IPS-20b (cell line): Measurements from ENCODE around the gene APBA2.

Source experiments
- H3K27ac ChIP-seq: one replicate; pipeline ENCODE4 v1.5.1; 2013; ENCODE audit warnings: low read length
- H3K27me3 ChIP-seq: 2 replicates; pipeline ENCODE4 v1.6.1; 2013; ENCODE audit warnings: mild to moderate bottlenecking, low read length, inconsistent platforms; ENCODE audit not compliant: insufficient read depth
- H3K36me3 ChIP-seq: 2 replicates; pipeline ENCODE4 v1.6.1; 2013; ENCODE audit warnings: low read depth, mild to moderate bottlenecking, inconsistent platforms, low read length, moderate library complexity; ENCODE audit not compliant: insufficient read depth
- H3K4me1 ChIP-seq: 2 replicates; pipeline ENCODE4 v1.6.1; 2013; ENCODE audit warnings: mild to moderate bottlenecking, control low read depth, inconsistent platforms, low read length, moderate library complexity; ENCODE audit not compliant: insufficient read depth
- H3K4me3 ChIP-seq: 2 replicates; pipeline ENCODE4 v1.5.1; 2013; ENCODE audit warnings: mild to moderate bottlenecking, low read length, inconsistent platforms
- H3K9ac ChIP-seq: 2 replicates; pipeline ENCODE4 v1.6.1; 2013; ENCODE audit warnings: low read depth, mild to moderate bottlenecking, inconsistent platforms, low read length, moderate library complexity
- H3K9me3 ChIP-seq: 2 replicates; pipeline ENCODE4 v1.6.1; 2013; ENCODE audit warnings: mild to moderate bottlenecking, low read depth, low read length, inconsistent platforms; ENCODE audit not compliant: insufficient read depth

APBA2 gene

DNA sequence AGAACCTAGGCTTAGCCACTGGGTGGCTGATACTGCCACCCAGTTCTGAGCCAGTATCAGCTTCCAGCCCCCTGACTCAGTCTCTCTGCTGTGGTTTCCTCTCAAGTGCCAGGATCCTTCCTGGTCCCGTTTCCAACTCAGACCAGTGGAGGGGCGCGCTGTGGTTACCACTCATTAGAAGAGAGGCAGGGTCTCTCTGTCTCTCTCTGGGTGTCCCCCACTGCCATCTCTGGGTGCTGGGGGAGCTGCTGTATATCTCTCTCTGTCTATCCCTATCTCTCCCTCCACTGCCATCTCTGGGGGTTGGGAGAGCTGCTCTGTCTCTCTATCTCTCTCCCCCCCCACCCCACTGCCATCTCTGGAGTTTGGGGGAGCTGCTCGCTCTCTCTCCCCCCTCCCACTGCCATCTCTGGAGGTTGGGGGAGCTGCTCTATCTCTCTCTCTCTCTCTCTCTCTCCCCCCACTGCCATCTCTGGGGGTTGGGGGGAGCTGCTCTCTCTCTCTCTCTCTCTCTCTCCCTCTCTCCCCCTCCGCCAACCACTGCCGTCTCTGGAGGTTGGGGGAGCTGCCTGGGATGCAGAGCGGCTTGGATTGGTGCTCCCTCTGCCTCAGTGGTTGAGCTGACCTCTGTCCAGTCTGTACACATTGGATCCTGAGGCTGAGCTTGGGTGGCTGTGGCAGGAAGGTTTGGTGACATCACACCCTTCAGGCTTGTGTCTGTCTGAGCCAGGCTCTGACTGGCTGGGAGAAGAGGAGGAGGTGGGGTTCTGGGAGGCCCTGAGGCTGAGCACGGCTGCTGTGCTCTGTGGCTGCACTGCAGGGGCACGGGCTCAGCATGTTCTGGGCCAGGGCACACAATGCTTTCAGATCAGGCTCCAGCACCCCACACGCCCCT is 98.9 kb downstream of the APBA2 start:
- no peak overlapping the region for H3K27ac ChIP-seq
- H3K36me3 ChIP-seq = no peaks in the 10 kb centered on the region
- no peaks in the 10 kb centered on the region for H3K27me3 ChIP-seq
- H3K4me3 ChIP-seq = no peak overlapping the region
- H3K9me3 ChIP-seq = no peaks in the 10 kb centered on the region
- no peak overlapping the region for H3K9ac ChIP-seq
- H3K4me1 ChIP-seq = no peaks in the 10 kb centered on the region; the same call in 1 of the 2 replicates

DNA sequence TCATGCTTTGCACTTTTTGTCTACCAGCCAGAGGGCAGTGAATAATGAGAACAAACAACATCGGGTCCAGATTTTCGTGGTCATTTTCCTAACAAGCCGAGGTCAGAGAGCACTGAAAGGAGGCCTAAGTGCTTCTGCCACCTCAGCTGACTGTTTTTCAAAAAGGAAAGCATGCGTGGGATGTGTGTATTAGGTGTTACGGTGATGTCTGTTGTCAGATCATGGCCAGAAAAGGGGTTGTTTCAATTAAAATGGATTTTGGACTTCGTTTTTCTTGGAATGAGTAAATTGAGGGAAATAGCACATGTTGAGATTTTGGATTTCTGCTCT is 99.5 kb downstream of the APBA2 start:
- Histone ChIP-seq H3K4me3 (no peak overlapping the region), H3K27me3 (no peaks in the 10 kb centered on the region), H3K9ac (no peak overlapping the region), H3K4me1 (no peaks in the 10 kb centered on the region; the same call in 1 of the 2 replicates), H3K9me3 (no peaks in the 10 kb centered on the region), H3K36me3 (no peaks in the 10 kb centered on the region), H3K27ac (no peak overlapping the region)

DNA sequence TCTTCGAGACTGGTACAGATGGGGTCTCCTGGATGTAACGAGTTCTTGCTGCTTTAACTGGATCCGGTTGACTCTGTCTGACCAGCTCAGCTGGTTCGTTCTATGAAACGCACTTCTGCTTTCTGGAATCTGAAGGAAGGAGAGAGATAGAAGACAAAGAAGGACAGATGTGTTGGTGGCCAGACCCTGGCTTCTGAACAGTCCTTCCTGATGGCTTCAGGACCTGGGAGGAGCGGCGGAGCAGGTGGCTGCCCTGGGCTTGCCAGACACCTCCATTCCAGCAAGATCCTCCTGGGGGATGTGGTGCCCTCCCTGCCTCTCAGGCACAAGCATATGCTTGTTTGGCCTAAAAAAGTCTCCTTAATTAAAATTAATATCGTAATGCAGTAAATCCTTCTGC is 99.9 kb downstream of the APBA2 start:
- H3K36me3 ChIP-seq = no peaks in the 10 kb centered on the region
- no peak overlapping the region for H3K27ac ChIP-seq
- H3K4me1 ChIP-seq = no peaks in the 10 kb centered on the region; the same call in 1 of the 2 replicates
- no peak overlapping the region for H3K9ac ChIP-seq
- H3K27me3 ChIP-seq = no peaks in the 10 kb centered on the region
- H3K4me3 ChIP-seq = no peak overlapping the region
- no peaks in the 10 kb centered on the region for H3K9me3 ChIP-seq

DNA sequence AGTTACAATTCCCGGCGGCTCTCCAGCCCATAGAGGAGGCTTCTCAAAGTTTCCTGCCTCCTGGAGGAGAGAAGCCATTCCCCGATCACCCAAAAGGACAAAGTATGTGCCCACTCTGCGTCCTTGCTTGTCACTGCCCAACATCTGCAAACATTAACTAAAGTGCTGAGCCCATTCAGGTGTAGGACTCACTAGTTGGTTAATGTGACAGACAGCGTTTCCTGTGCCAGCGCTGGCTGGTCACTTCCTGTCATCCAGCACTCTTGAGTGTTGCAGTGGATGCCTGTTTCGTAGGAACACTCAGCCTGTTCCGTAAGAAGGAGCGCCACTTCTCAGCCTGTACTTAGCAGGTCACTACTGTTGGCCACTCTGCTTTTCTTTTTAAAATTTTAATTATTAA is 100.3 kb downstream of the APBA2 start:
- Histone ChIP-seq H3K27ac (no peak overlapping the region), H3K9me3 (no peaks in the 10 kb centered on the region), H3K27me3 (no peaks in the 10 kb centered on the region), H3K36me3 (no peaks in the 10 kb centered on the region), H3K9ac (no peak overlapping the region), H3K4me3 (no peak overlapping the region), H3K4me1 (no peaks in the 10 kb centered on the region; the same call in 1 of the 2 replicates)

DNA sequence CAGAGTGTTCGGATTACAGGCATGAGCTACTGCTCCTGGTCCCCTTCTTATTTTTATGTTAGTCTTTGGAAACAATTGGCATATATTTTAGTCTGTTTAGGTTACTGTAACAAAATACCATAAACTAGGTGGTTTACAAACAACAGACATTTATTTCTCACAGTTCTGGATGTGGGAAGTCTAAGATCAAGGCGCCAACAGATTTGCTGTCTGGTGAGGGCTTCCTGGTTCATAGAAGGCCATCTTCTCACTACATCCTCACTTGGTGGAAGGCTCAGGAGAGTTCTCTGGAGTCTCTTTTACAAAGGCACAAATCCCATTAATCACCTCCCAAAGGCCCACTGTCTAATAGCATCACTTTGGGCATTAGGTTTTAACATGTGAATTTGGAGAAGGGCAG is 101.0 kb downstream of the APBA2 start:
- no peaks in the 10 kb centered on the region for H3K9me3 ChIP-seq
- no peaks in the 10 kb centered on the region for H3K27me3 ChIP-seq

DNA sequence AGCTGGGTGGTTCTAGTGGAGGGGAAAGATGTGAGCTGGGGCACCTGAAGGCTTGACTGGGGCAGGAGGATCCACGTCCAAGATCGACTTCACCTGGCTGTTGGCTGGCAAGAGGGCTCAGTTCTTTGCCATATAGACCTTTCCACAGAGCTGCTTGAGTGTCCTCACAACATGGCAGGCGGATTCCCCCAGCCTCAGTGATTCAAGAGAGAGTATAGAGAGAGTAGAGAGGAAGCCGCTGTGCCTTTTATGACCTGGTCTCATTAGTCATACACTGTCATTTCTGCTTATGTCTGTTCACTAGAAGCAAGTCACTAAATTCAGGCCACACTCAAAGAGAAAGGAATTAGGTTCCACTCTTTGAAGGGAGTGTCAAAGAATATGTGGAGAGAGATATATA is 101.6 kb downstream of the APBA2 start:
- Histone ChIP-seq H3K27me3 (no peaks in the 10 kb centered on the region), H3K4me3 (no peak overlapping the region), H3K9ac (no peak overlapping the region), H3K27ac (no peak overlapping the region), H3K4me1 (no peaks in the 10 kb centered on the region; the same call in 1 of the 2 replicates), H3K36me3 (no peaks in the 10 kb centered on the region), H3K9me3 (no peaks in the 10 kb centered on the region)

More for the DNA sequence above, 101.0 kb downstream of the APBA2 start:
- H3K4me1 ChIP-seq = no peaks in the 10 kb centered on the region; the same call in 1 of the 2 replicates
- no peak overlapping the region for H3K9ac ChIP-seq
- H3K27ac ChIP-seq = no peak overlapping the region
- no peaks in the 10 kb centered on the region for H3K36me3 ChIP-seq
- H3K4me3 ChIP-seq = no peak overlapping the region

DNA sequence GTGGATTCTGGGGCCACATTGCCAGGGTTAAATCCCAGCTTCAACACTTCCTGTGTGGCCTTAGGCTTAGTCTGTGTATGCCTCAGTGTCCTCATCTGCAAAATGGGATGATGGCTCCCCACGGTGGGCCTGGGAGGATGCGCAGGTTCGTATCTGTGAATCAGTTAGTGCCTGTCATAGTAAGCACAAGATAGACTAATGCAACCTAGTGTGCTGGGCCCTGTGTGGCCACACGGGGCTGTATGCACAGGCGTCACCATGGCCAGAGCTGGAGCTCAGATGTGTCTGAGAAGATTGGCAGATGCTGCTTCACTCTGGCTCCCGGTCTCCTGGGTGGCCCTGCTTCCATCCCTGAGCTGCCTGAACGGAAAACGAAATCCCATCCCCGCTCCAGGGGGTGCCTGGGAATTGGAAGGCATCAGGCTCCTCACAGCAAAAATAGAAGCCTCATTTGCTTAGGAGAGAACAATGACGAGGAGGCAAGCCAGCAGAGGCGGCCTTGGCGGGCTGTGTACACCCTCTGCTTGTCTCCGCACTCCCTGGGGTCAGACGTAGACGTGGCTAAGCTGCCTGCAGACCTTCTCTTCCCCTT is 103.6 kb downstream of the APBA2 start:
- no peak overlapping the region for H3K9ac ChIP-seq
- no peak overlapping the region for H3K4me3 ChIP-seq
- no peaks in the 10 kb centered on the region for H3K27me3 ChIP-seq
- H3K4me1 ChIP-seq = peaks cover under 1% of the 10 kb centered on the region; the same call in 1 of the 2 replicates
- no peaks in the 10 kb centered on the region for H3K36me3 ChIP-seq
- H3K9me3 ChIP-seq = no peaks in the 10 kb centered on the region
- no peak overlapping the region for H3K27ac ChIP-seq

DNA sequence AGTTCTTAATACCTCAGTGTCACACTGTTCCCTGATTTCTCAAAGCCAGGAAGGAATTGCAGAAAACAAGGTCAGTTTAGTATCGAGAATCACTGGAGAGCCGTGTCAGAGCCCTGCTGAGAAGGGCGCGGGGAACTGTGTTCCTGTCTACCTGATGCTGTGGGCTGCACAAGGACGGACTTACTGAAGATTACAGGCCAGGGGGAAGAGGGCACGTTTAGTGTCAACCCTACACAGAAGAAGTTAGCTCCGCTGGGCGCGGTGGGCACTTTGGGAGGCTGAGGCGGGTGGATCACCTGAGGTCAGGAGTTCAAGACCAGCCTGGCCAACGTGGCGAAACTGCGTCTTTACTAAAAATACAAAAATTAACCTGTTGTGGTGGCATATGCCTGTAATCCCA is 104.1 kb downstream of the APBA2 start:
- H3K9ac ChIP-seq = no peak overlapping the region
- no peak overlapping the region for H3K4me3 ChIP-seq
- H3K4me1 ChIP-seq = peaks cover 5% of the 10 kb centered on the region
- H3K27ac ChIP-seq = no peak overlapping the region
- H3K27me3 ChIP-seq = no peaks in the 10 kb centered on the region
- no peaks in the 10 kb centered on the region for H3K9me3 ChIP-seq
- no peaks in the 10 kb centered on the region for H3K36me3 ChIP-seq

DNA sequence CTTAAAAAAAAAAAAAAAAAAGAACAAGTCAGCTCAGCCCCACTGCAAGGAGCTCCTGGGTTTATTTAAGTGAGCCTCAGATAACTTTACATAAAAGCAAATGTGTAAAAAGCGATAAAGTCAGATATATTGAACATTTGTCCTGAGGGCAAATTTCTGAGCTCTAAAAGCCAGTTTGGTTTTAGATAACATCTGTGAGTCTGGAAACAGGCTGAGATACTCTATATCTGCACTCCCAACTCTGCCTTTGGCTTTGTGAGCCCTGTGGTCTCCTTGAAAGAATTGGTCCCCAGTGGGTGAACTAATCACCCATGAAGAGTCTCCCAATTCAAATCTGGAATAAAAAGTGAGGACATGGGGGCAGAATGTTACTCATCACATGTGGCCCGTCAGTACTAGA is 104.6 kb downstream of the APBA2 start:
- no peaks in the 10 kb centered on the region for H3K9me3 ChIP-seq
- H3K27ac ChIP-seq = no peak overlapping the region
- H3K4me1 ChIP-seq = peaks cover 9% of the 10 kb centered on the region
- no peak overlapping the region for H3K9ac ChIP-seq
- no peaks in the 10 kb centered on the region for H3K36me3 ChIP-seq
- no peak overlapping the region for H3K4me3 ChIP-seq
- H3K27me3 ChIP-seq = no peaks in the 10 kb centered on the region

DNA sequence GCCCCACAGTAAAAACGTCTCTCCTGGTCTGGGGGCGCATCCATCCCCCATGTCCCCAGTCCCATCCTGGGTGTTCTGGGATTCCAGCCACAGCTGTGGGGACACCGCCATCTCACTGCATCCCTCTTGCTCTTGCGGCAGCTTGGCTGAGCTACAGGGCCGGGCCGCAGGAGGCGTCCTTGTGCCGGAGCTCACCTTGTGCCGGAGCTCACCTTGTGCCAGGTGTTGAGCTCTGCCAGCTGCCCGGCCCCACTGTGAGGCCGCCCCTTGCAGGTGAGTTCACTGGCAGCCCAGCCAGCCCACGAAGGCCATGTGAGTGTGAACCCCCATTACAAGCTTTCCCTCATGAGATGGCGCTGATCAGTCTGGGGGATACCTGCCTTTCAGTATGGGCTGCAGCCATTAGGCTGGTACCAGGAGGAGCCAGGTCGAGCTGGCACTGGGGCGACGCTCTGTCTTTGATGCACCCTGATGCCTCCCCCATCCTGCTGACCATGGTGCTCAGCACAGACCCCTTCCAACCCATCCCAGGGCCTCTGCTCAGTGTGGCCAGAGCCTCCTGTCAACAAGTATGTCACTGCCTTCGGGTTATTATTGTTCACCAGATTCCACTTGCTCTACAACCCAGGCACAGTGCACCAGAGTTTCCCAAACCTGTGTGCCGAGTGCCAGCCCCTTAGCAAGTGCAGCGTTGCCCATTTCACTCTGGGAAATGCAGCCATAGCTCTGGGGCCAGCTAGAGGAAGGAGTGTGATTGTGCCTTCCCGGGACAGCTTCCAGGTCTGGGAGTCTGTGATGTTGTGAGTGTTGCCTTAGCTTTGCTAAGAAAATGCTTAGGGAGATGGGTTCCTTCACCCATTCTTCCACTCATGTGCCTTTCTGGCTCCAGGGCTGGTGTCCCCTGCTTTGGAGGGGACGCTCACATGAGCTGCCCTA is 105.7 kb downstream of the APBA2 start:
- Histone ChIP-seq H3K9me3 (no peaks in the 10 kb centered on the region), H3K27ac (no peak overlapping the region), H3K36me3 (no peaks in the 10 kb centered on the region), H3K4me3 (no peak overlapping the region), H3K9ac (no peak overlapping the region), H3K27me3 (no peaks in the 10 kb centered on the region), H3K4me1 (peaks cover 9% of the 10 kb centered on the region)

DNA sequence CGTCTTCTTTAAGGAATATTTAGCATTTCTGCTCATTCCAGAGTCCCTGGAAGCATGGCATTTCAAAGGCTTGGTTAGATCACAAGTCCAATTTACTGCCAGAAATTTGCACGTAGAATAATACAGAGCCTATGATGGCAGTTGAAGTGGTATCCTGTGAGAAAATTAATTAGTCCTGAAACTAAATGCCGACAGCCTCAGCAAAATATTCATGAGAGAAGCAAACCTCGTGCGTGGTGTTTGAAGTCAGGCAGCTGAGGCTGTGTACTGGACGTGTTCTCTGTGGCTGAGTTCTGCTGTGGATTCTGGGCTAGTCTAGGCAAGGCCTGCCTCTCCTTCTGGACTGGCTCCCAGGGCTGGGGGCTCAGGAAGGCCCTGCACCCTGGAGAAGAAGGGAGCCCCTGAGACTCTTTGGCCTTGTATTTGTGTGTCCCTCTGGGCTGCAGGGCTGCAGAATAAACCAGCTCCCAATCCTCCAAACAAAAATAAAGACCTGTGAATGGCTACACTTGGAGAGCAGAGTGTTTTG is 106.6 kb downstream of the APBA2 start:
- Histone ChIP-seq H3K4me3 (no peak overlapping the region), H3K4me1 (peaks cover 9% of the 10 kb centered on the region), H3K9me3 (no peaks in the 10 kb centered on the region), H3K27me3 (no peaks in the 10 kb centered on the region), H3K27ac (no peak overlapping the region), H3K9ac (no peak overlapping the region), H3K36me3 (no peaks in the 10 kb centered on the region)
